Tibial nerve (tissue), 4 donors: ENCODE results near the gene DDX11.
"Not testable (repeated sequence)": the region's sequence is repeated elsewhere in the genome, so short reads cannot be mapped to it uniquely, and the experiment has no call there.

Source experiments
- CTCF ChIP-seq, 5 experiments: fragments of 200-600 bp in 3 of 5; fragments of 450-650 bp in 2 of 5; sonication (generic) in 3 of 5; IDR thresholded peaks; one replicate each; pipeline ENCODE4 v1.5.1; 2016 to 2019; ENCODE audit warnings: antibody characterized with exemption in 5 of 5, mild to moderate bottlenecking in 3 of 5, moderate library complexity in 2 of 5
- EP300 ChIP-seq, 2 donors: sonication (generic); formaldehyde crosslinking; IDR thresholded peaks; one replicate each; pipeline ENCODE4 v1.6.1; 2017; ENCODE audit warnings: antibody characterized with exemption in 2 of 2, mild to moderate bottlenecking in 1 of 2
- POLR2A ChIP-seq, 2 donors: fragments of 450-650 bp; IDR thresholded peaks; one replicate each; pipeline ENCODE4 v1.6.1; 2017; ENCODE audit warnings: antibody characterized with exemption in 2 of 2, mild to moderate bottlenecking in 2 of 2, moderate library complexity in 2 of 2

GRCh38 chr12:31110263-31110662 is 36.6 kb downstream of the DDX11 start:
- TF ChIP-seq CTCF, POLR2A, EP300 (IDR thresholded peaks at IDR 0.05): not testable (repeated sequence)
